A549 (cell line): ENCODE measurements around the gene RNF113A.

Source experiments
- BCL3 ChIP-seq: fragments of >200 bp; sonication (Bioruptor Twin); formaldehyde crosslinking; IDR thresholded peaks from 3 replicates; pipeline ENCODE4 v1.6.1; 2016
- CBX2 ChIP-seq: fragments of 200-600 bp; sonication (generic); IDR thresholded peaks from 2 replicates; pipeline ENCODE4 v1.6.1; 2016; ENCODE audit warnings: low read depth, mild to moderate bottlenecking, borderline replicate concordance
- CEBPB ChIP-seq, 2 experiments: fragments of >200 bp in 1 of 2; sonication (Bioruptor Twin) in 1 of 2; formaldehyde crosslinking in 1 of 2; IDR thresholded peaks; 2 replicates each; pipeline ENCODE4 v1.6.1; 2012 to 2016
- CHD2 ChIP-seq: fragments of 150-350 bp; IDR thresholded peaks from 2 replicates; pipeline ENCODE4 v1.6.1; 2014; ENCODE audit warnings: low read length; ENCODE audit not compliant: partially characterized antibody
- CTCF ChIP-seq: fragments of >200 bp; sonication (Bioruptor Twin); formaldehyde crosslinking; IDR thresholded peaks from 3 replicates; pipeline ENCODE4 v1.5.1; 2016
- E2F6 ChIP-seq: IDR thresholded peaks from 2 replicates; pipeline ENCODE4 v1.6.1; 2012; ENCODE audit warnings: low read depth, borderline replicate concordance
- ESRRA ChIP-seq: fragments of 150-350 bp; IDR thresholded peaks from 2 replicates; pipeline ENCODE4 v1.6.1; 2014; ENCODE audit warnings: mild to moderate bottlenecking, low read length, borderline replicate concordance
- HMGXB4 ChIP-seq: fragments of 250-450 bp; sonication (Bioruptor Pico); IDR thresholded peaks from 2 replicates; pipeline ENCODE4 v1.5.0; 2021; ENCODE audit warnings: mild to moderate bottlenecking, moderate library complexity, borderline replicate concordance
- MAZ ChIP-seq: fragments of 150-350 bp; IDR thresholded peaks from 2 replicates; pipeline ENCODE4 v1.6.1; 2014; ENCODE audit warnings: antibody characterized with exemption, low read depth, low read length, borderline replicate concordance
- NFE2L2 ChIP-seq: fragments of 150-350 bp; conservative IDR thresholded peaks from 2 replicates; pipeline ENCODE4 v1.6.1; 2014; ENCODE audit warnings: low read length
- POLR2A ChIP-seq: IDR thresholded peaks from 2 replicates; pipeline ENCODE4 v1.6.1; 2012; ENCODE audit warnings: mild to moderate bottlenecking, low read length
- SREBF2 ChIP-seq: fragments of 450-650 bp; IDR thresholded peaks from 2 replicates; pipeline ENCODE4 v1.6.1; 2014; ENCODE audit warnings: mild to moderate bottlenecking, moderate library complexity
- TFCP2L1 ChIP-seq: fragments of 250-450 bp; sonication (Bioruptor Pico); IDR thresholded peaks from 2 replicates; pipeline ENCODE4 v1.5.0; 2021; ENCODE audit warnings: mild to moderate bottlenecking

GRCh38 chrX:119900976-119901375, 29.4 kb upstream of the RNF113A start:
- TF ChIP-seq CTCF (no peak), CBX2 (no peak), NFE2L2 (no peak), HMGXB4 (CRISPR knock-in tag) (no peak), ESRRA (no peak), CHD2 (no peak), SREBF2 (no peak), POLR2A (no peak), CEBPB (IDR thresholded peaks at IDR 0.05) (no peak), BCL3 (no peak), TFCP2L1 (CRISPR knock-in tag) (no peak), MAZ (no peak), E2F6 (no peak)
